DND-41 (cell line): Measurements from ENCODE around the gene ACOX3.

Experiments
- ATAC-seq: fragments of 200-7000 bp; cut with Tn5 transposase; 3 replicates; pipeline ENCODE4 v1.9.1; 2021; ENCODE audit warnings: low read depth; ENCODE audit not compliant: insufficient read depth
- DNase-seq: peaks from one replicate; pipeline ENCODE4 v3.0.0-alpha.2; 2020
- H2AFZ ChIP-seq: 2 replicates; pipeline ENCODE4 v1.6.0; 2012; ENCODE audit warnings: low read depth, low read length
- H3K27ac ChIP-seq: 2 replicates; pipeline ENCODE4 v1.5.1; 2012; ENCODE audit warnings: low read length, inconsistent platforms
- H3K27me3 ChIP-seq: fragments of 200-600 bp; sonication (generic); 2 replicates; pipeline ENCODE4 v1.6.0; 2012; ENCODE audit warnings: low read length, mild to moderate bottlenecking, inconsistent platforms; ENCODE audit not compliant: insufficient read depth, poor library complexity
- H3K36me3 ChIP-seq: 2 replicates; pipeline ENCODE4 v1.5.1; 2012; ENCODE audit warnings: low read length, inconsistent platforms; ENCODE audit not compliant: insufficient read depth
- H3K4me1 ChIP-seq: 2 replicates; pipeline ENCODE4 v1.5.1; 2012; ENCODE audit warnings: mild to moderate bottlenecking, low read length; ENCODE audit not compliant: insufficient read depth
- H3K4me2 ChIP-seq: 2 replicates; pipeline ENCODE4 v1.6.0; 2012; ENCODE audit warnings: mild to moderate bottlenecking, moderate library complexity, low read length, inconsistent platforms; ENCODE audit not compliant: insufficient read depth
- H3K4me3 ChIP-seq, 2 experiments: fragments of 200-600 bp in 1 of 2; shearing (Covaris generic) in 1 of 2; 2 replicates each; pipeline ENCODE4 v1.5.1; 2012 to 2016; ENCODE audit warnings: inconsistent platforms in 2 of 2, low read length in 2 of 2, mild to moderate bottlenecking in 2 of 2, low read depth in 1 of 2, moderate library complexity in 1 of 2
- H3K79me2 ChIP-seq: 2 replicates; pipeline ENCODE4 v1.6.0; 2012; ENCODE audit warnings: low read length, inconsistent platforms; ENCODE audit not compliant: insufficient read depth
- H3K9ac ChIP-seq: 2 replicates; pipeline ENCODE4 v1.6.0; 2012; ENCODE audit warnings: low read depth, mild to moderate bottlenecking, inconsistent platforms, low read length, moderate library complexity
- H3K9me3 ChIP-seq: 2 replicates; pipeline ENCODE4 v1.5.1; 2012; ENCODE audit warnings: low read length, moderate library complexity, mild to moderate bottlenecking, inconsistent platforms; ENCODE audit not compliant: insufficient read depth, severe bottlenecking
- H4K20me1 ChIP-seq: 2 replicates; pipeline ENCODE4 v1.6.0; 2012; ENCODE audit warnings: low read length; ENCODE audit not compliant: insufficient read depth
- EZH2 ChIP-seq: IDR thresholded peaks from 3 replicates; pipeline ENCODE4 v1.6.1; 2012; ENCODE audit warnings: borderline replicate concordance, low read depth, mild to moderate bottlenecking, moderate library complexity, low read length, inconsistent platforms; ENCODE audit not compliant: severe bottlenecking
- TF ChIP-seq, protein P1 (sequence below): IDR thresholded peaks from 2 replicates; pipeline ENCODE4 v1.5.1; 2012; ENCODE audit warnings: borderline replicate concordance, low read length, moderate library complexity, mild to moderate bottlenecking; ENCODE audit not compliant: poor library complexity, severe bottlenecking; ENCODE audit errors: extremely low read depth

The ACOX3 gene

DNA sequence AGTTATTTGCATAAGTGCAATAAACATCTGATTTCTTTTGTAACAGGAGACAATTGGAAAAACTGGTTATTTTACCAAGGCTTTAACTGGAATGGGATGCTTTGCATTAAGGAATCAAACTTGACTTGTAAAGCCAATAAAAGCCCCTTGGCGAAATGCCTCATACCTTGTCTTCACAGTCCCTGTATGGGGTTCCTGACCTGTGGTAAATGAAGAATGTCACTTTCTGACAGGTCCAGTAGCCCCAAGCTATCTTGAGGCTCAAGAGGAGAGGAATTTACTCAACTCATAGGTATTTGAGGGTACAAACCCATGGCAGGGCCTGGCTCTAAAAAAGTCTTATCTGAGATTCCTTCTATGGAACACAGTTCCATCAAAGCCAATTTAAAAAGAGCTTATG is 78.0 kb downstream of the ACOX3 start:
- Histone ChIP-seq H3K36me3 (peaks cover 5% of the 10 kb centered on the region), H3K9ac (no peak overlapping the region), H4K20me1 (no peaks in the 10 kb centered on the region; the same call in 1 of the 2 replicates), H3K4me2 (no peak overlapping the region), H2AFZ (no peak overlapping the region), H3K27me3 (no peaks in the 10 kb centered on the region), H3K9me3 (peaks cover 3% of the 10 kb centered on the region), H3K4me1 (no peaks in the 10 kb centered on the region), H3K27ac (no peak overlapping the region), H3K79me2 (no peaks in the 10 kb centered on the region), H3K4me3 (no peak overlapping the region)
- no peak for DNase-seq
- no peak for ATAC-seq
- TF ChIP-seq EZH2, result no peak
- TF ChIP-seq, protein P1, sequence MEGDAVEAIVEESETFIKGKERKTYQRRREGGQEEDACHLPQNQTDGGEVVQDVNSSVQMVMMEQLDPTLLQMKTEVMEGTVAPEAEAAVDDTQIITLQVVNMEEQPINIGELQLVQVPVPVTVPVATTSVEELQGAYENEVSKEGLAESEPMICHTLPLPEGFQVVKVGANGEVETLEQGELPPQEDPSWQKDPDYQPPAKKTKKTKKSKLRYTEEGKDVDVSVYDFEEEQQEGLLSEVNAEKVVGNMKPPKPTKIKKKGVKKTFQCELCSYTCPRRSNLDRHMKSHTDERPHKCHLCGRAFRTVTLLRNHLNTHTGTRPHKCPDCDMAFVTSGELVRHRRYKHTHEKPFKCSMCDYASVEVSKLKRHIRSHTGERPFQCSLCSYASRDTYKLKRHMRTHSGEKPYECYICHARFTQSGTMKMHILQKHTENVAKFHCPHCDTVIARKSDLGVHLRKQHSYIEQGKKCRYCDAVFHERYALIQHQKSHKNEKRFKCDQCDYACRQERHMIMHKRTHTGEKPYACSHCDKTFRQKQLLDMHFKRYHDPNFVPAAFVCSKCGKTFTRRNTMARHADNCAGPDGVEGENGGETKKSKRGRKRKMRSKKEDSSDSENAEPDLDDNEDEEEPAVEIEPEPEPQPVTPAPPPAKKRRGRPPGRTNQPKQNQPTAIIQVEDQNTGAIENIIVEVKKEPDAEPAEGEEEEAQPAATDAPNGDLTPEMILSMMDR, result no peak

- Histone ChIP-seq H3K9me3 (peaks cover 3% of the 10 kb centered on the region), H3K79me2 (no peaks in the 10 kb centered on the region), H3K4me2 (no peak overlapping the region), H3K4me1 (0 out of 2 replicates have a peak, but pooled peaks cover 1% of the 10 kb centered on the region), H3K27ac (no peak overlapping the region), H2AFZ (no peak overlapping the region), H3K36me3 (no peaks in the 10 kb centered on the region), H3K9ac (no peak overlapping the region), H3K4me3 (no peak overlapping the region), H4K20me1 (no peaks in the 10 kb centered on the region), H3K27me3 (no peaks in the 10 kb centered on the region)
- DNase-seq (no peak), ATAC-seq (no peak)
- TF ChIP-seq EZH2, result no peak
- TF ChIP-seq, protein P1, result no peak
These were observed 81.3 kb downstream of the ACOX3 start for GRCh38 chr4:8359193-8359592.

DNA sequence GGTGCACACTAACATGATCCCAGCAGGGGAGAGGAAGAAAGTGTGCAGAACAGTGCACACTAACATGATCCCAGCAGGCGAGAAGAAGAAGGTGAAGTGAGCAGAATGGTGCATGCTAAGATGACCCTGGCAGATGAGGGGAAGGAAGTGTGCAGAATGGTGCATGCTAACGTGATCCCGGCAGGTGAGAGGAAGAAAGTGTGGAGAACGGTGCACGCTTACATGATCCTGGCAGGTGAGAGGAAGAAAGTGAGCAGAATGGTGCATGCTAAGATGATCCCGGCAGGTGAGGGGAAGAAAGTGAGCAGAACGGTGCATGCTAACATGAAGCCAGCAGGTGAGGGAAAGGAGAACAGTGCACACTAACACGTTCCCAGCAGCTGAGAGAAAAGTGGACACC is 83.7 kb downstream of the ACOX3 start:
- H3K4me3 ChIP-seq, result no peak overlapping the region
- H3K79me2 ChIP-seq, result no peaks in the 10 kb centered on the region
- no peak for ATAC-seq
- H3K27me3 ChIP-seq, result no peaks in the 10 kb centered on the region
- H2AFZ ChIP-seq, result no peak overlapping the region
- DNase-seq, result no peak
- H4K20me1 ChIP-seq, result 0 out of 2 replicates have a peak, but pooled peaks cover 2% of the 10 kb centered on the region
- no peak overlapping the region for H3K27ac ChIP-seq
- H3K9me3 ChIP-seq, result no peaks in the 10 kb centered on the region
- H3K4me2 ChIP-seq, result no peak overlapping the region
- H3K9ac ChIP-seq, result no peak overlapping the region
- no peaks in the 10 kb centered on the region for H3K36me3 ChIP-seq
- H3K4me1 ChIP-seq, result peaks cover 15% of the 10 kb centered on the region
- TF ChIP-seq, protein P1, result no peak
- no peak for TF ChIP-seq EZH2

- peaks cover 15% of the 10 kb centered on the region for H3K4me1 ChIP-seq
- H3K27me3 ChIP-seq, result no peaks in the 10 kb centered on the region
- TF ChIP-seq EZH2, result no peak
- TF ChIP-seq, protein P1, result no peak
- no peaks in the 10 kb centered on the region for H3K36me3 ChIP-seq
- 0 out of 2 replicates have a peak, but pooled peaks cover 2% of the 10 kb centered on the region for H4K20me1 ChIP-seq
- H3K4me2 ChIP-seq, result no peak overlapping the region
- H3K4me3 ChIP-seq, result no peak overlapping the region
- H3K9ac ChIP-seq, result no peak overlapping the region
- no peak for ATAC-seq
- H3K79me2 ChIP-seq, result no peaks in the 10 kb centered on the region
- H3K9me3 ChIP-seq, result no peaks in the 10 kb centered on the region
- H3K27ac ChIP-seq, result no peak overlapping the region
- DNase-seq, result no peak
- no peak overlapping the region for H2AFZ ChIP-seq
These were observed 84.5 kb downstream of the ACOX3 start for GRCh38 chr4:8355864-8356565.
